Right lobe of liver (tissue), 6 donors: ENCODE measurements around the gene ZNF674. TPM values are rescaled to one million over a fixed set of nuclear protein-coding genes. Genes with fewer than 3 reads are reported as not detected.

Source experiments
- ATAC-seq, 4 donors: fragments of 200-7000 bp; cut with Tn5 transposase; one replicate each; pipeline ENCODE4 v1.9.1; 2020; ENCODE audit warnings: mild to moderate bottlenecking in 4 of 4, moderate library complexity in 4 of 4
- DNase-seq, 3 donors: peaks; one replicate each; pipeline ENCODE4 v3.0.0-alpha.2; 2020
- H3K27ac ChIP-seq, 3 donors: fragments of 200-600 bp; one replicate each; pipeline ENCODE4 v1.8.0; 2022
- H3K27me3 ChIP-seq, 2 donors: fragments of 200-600 bp; one replicate each; pipeline ENCODE4 v1.8.0; 2022
- H3K36me3 ChIP-seq, 4 donors: fragments of 200-600 bp; sonication (generic) in 1 of 4; one replicate each; pipeline versions ENCODE4 v1.5.1 to v1.8.0; 2017 to 2022; ENCODE audit warnings: control low read depth in 1 of 4
- H3K4me1 ChIP-seq, 4 donors: fragments of 200-600 bp; sonication (generic) in 1 of 4; one replicate each; pipeline versions ENCODE4 v1.5.1 to v1.8.0; 2017 to 2022; ENCODE audit warnings: control low read depth in 1 of 4
- H3K4me3 ChIP-seq, 3 donors: fragments of 200-600 bp; one replicate each; pipeline ENCODE4 v1.8.0; 2022
- H3K9me3 ChIP-seq, 4 donors: fragments of 200-600 bp; sonication (generic) in 1 of 4; one replicate each; pipeline versions ENCODE4 v1.5.1 to v1.8.0; 2017 to 2022; ENCODE audit warnings: control low read depth in 1 of 4
- CTCF ChIP-seq, 4 donors: fragments of 200-600 bp in 3 of 4; fragments of 450-650 bp in 1 of 4; IDR thresholded peaks; one replicate each; pipeline versions ENCODE4 v1.5.1 to v1.8.0; 2016 to 2022; ENCODE audit warnings: antibody characterized with exemption in 4 of 4, mild to moderate bottlenecking in 2 of 4
- POLR2A ChIP-seq: fragments of 450-650 bp; IDR thresholded peaks from one replicate; pipeline ENCODE4 v1.6.1; 2017; ENCODE audit warnings: antibody characterized with exemption, mild to moderate bottlenecking
- WGBS: methylation state at CpG from one replicate; pipeline ENCODE4 v1.1.6; 2018; ENCODE audit warnings: low coverage, low lambda C conversion rate; ENCODE audit not compliant: insufficient coverage; ENCODE audit errors: missing lambda C conversion rate; 5-methylcytosine and 5-hydroxymethylcytosine counted together
- intact Hi-C, 2 donors: fragments of 100-400 bp; cut with DNase I; formaldehyde crosslinking; loops; one replicate each; pipeline versions ENCODE4 v1.11.2 to v1.14.1; 2022
- long read RNA-seq: library from polyadenylated mRNA; unstranded; transcript quantifications from one replicate; pipeline ENCODE4 v2.0.0, GENCODE V29; 2019
- total RNA-seq, 6 experiments: library from RNA; depleted of rRNA in 2 of 6; stranded (reverse); fragments of >200 nt in 2 of 6; fragmentation: NEBNext Ultra II Directional in 3 of 6; extraction: Animal tissue kit (Norgen Biotek cat#: 25700) in 3 of 6; gene quantifications; one replicate each; pipeline versions ENCODE4 v1.1.0 to v1.2.4, GENCODE V29; 2016 to 2023
- donor health status: DM: no; HTN: yes; CAD: no.
- donor health status: DM: no; HTN: no; CAD: no.
- donor health status: DM: no; HTN: no; CAD: no.
- donor health status: DM: no; HTN: yes; CAD: no.
- donor health status: DM: no; HTN: yes; CAD: no.

The ZNF674 gene
- total RNA-seq, result 1 to 10 TPM in 5 of 6 experiments, under 1 TPM in 1; 0.86 to 3.1 (median 2.2) TPM
- long read RNA-seq, partial matches to known transcripts, result 0 of 1 reads
- long read RNA-seq, other reads (novel, unspliced or antisense), result 1 of 1 reads

DNA sequence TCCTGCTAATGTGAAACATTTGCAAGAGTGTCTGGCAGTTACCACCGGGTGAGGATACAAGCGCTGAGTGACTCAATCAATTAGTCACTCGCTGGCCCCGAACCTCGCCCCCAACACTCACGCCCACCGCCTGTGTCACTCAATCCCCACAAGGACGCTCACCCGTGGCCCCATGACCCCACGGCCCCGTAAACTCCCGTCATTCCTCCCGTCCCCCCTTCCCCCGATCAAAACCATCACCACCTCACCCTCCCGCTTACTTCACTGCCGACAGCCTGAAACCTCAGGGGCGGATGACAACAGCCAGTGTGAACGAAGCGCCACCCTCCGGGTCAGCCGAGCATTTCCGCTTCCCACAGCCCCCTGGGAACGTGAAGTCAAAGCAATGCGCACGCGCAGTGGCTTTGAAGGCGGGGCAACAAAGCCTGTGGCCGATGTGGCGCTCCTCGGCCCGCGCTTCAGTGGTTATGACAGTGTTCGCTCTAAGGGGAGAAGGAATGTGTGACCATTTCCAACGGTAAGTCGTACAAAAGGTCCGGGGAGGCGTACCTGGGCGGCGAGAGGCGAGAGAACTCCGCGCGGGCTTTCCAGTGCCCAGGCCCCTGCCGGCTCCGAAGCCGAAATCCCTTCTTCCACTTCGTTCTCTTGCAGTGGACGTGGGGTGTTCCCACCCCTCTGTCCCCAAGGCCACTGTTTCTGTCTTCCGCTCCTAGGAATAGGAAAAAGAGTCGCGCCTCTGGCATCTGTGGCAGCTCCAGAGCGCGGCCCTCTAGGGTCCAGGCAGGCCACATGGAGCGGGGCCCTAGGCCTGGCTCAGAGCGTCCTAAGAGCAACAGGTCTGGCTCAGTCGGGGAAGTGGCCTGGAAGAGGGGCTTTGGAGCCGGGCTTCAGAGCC lies at the start of gene ZNF674:
Gene ZNF674 (minus strand): TSS at position 311 of the 895 bp plus-strand sequence. CDS start 3,334 bp downstream, outside the sequence.
- peak; percentile 18 to 37 (median 35) for TF ChIP-seq CTCF (IDR thresholded peaks at IDR 0.05)
- TF ChIP-seq POLR2A, result peak; percentile 59
- peaks cover 0 to 4% of the 10 kb centered on the region in 2 donors for H3K27me3 ChIP-seq
- 23% methylated on average over 35 of the region's 57 CpGs for WGBS
- peak; percentile 93 to 98 (median 96) for ATAC-seq
- peak; percentile 93 to 95 (median 94) for DNase-seq
- no peaks in the 10 kb centered on the region for H3K36me3 ChIP-seq
- peaks cover 0 to 8% (median 0%) of the 10 kb centered on the region in 4 donors for H3K4me1 ChIP-seq
- no peaks in the 10 kb centered on the region for H3K9me3 ChIP-seq
- intact Hi-C loops, result no loop called here
- peak within 1 kb of the TSS; percentile 60 to 71 (median 66) for H3K4me3 ChIP-seq
- H3K27ac ChIP-seq, result peak within 1 kb of the TSS; percentile 52 to 59 (median 58)

DNA sequence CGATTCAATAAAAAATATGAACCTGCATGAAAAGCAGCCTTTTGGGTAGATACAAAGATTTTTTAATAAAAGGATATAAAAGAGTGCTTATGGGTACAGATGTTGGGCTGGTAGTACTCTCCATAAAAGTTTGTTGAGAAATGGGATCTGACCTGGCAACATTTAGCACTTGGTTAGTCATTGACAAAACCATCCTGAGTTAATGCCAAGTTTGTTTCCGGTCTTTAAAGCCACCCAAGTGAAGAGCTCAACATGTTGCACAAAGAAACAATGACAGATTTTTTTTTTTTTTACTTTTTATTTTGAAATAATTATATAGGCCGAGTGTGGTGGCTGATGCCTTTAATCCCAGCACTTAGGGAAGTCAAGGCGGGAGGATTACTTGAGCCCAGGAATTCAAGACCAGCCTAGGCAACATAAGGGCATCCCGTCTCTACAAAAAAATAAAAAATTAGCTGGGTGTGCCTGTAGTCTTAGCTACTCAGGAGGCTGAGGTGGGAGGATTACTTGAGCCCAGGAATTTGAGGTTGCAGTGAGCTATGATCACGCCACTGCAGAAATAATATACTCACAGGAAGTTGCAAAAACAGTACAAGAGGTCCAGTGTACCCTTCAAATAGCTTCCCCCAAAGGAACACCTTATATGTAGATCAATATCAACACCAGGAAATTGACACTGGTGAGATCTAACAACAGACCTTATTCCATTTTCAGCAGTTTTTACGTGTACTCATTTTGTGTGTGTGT lies 44.9 kb upstream of the ZNF674 start:
- no peaks in the 10 kb centered on the region for H3K9me3 ChIP-seq
- H3K4me1 ChIP-seq, result peaks cover 0 to 18% (median 0%) of the 10 kb centered on the region in 4 donors
- H3K27me3 ChIP-seq, result no peaks in the 10 kb centered on the region
- TF ChIP-seq POLR2A (no peak), CTCF (IDR thresholded peaks at IDR 0.05) (no peak)
- H3K27ac ChIP-seq, result peak overlapping the region in 1 of 3 donors; percentile 44
- DNase-seq (no peak), ATAC-seq (peak; percentile 72 to 88 (median 80))
- WGBS, result 46% methylated on average over 7 of the region's 7 CpGs
- H3K4me3 ChIP-seq, result no peak overlapping the region
- intact Hi-C loops, result no loop called here
- H3K36me3 ChIP-seq, result no peaks in the 10 kb centered on the region

DNA sequence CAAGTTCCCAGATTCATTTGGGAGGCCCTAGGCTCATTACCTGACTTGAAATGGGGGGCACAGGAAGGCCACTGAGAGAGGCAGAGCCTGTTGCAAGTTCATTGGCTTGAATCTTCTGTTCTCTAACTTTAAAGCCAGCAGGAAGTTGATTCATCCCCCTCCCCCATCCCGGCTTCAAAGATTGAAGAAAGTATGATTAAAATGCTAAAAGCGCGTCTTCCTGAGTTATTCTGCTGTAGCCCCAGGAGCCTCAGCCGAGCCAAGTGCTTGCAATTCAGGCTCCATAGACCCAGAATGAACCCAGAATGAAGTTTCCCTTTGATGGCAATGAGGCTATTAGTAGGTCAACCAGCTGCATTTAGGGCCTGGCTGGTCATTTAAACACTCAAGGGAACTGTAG lies 43.0 kb upstream of the ZNF674 start:
- intact Hi-C loops, result no loop called here
- 38% methylated on average over 4 of the region's 4 CpGs for WGBS
- H3K27ac ChIP-seq, result no peak overlapping the region
- H3K27me3 ChIP-seq, result no peaks in the 10 kb centered on the region
- no peaks in the 10 kb centered on the region for H3K36me3 ChIP-seq
- H3K4me1 ChIP-seq, result peaks cover 0 to 18% (median 0%) of the 10 kb centered on the region in 4 donors
- TF ChIP-seq CTCF (IDR thresholded peaks at IDR 0.05), result no peak
- no peak for TF ChIP-seq POLR2A
- H3K4me3 ChIP-seq, result no peak overlapping the region
- no peaks in the 10 kb centered on the region for H3K9me3 ChIP-seq
- no peak for DNase-seq
- peak; percentile 25 to 58 (median 37) for ATAC-seq

- no peaks in the 10 kb centered on the region for H3K36me3 ChIP-seq
- ATAC-seq (peak; percentile 49 to 67 (median 52)), DNase-seq (no peak)
- peaks cover 0 to 18% (median 0%) of the 10 kb centered on the region in 4 donors for H3K4me1 ChIP-seq
- intact Hi-C loops, result no loop called here
- no peaks in the 10 kb centered on the region for H3K27me3 ChIP-seq
- no peak overlapping the region for H3K4me3 ChIP-seq
- H3K27ac ChIP-seq, result no peak overlapping the region
- no peak for TF ChIP-seq CTCF (IDR thresholded peaks at IDR 0.05)
- no peak for TF ChIP-seq POLR2A
- 6% methylated on average over 4 of the region's 5 CpGs for WGBS
- H3K9me3 ChIP-seq, result no peaks in the 10 kb centered on the region
Measured at GRCh38 chrX:46587753-46588171, 42.5 kb upstream of the ZNF674 start.
